Measurements from ENCODE around the gene KRT79.

- no peak for TF ChIP-seq POLR2A (IDR thresholded peaks at IDR 0.05; ENCODE audit: low read depth)
- TF ChIP-seq, protein P1, sequence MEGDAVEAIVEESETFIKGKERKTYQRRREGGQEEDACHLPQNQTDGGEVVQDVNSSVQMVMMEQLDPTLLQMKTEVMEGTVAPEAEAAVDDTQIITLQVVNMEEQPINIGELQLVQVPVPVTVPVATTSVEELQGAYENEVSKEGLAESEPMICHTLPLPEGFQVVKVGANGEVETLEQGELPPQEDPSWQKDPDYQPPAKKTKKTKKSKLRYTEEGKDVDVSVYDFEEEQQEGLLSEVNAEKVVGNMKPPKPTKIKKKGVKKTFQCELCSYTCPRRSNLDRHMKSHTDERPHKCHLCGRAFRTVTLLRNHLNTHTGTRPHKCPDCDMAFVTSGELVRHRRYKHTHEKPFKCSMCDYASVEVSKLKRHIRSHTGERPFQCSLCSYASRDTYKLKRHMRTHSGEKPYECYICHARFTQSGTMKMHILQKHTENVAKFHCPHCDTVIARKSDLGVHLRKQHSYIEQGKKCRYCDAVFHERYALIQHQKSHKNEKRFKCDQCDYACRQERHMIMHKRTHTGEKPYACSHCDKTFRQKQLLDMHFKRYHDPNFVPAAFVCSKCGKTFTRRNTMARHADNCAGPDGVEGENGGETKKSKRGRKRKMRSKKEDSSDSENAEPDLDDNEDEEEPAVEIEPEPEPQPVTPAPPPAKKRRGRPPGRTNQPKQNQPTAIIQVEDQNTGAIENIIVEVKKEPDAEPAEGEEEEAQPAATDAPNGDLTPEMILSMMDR (IDR thresholded peaks at IDR 0.05), result no peak
- no peak for TF ChIP-seq EP300 (IDR thresholded peaks at IDR 0.05)
- no peak for TF ChIP-seq POLR2AphosphoS5 (IDR thresholded peaks at IDR 0.05)
Measured at GRCh38 chr12:52783563-52784316, 50.4 kb downstream of the KRT79 start.
